Measurements from ENCODE around the gene SDHA. TPM values are rescaled to one million over a fixed set of nuclear protein-coding genes. Genes with fewer than 3 reads are reported as not detected.

The SDHA gene
- total RNA-seq, 1 donor from 2014 or later, result 88.5 TPM

- H3K4me1 Mint-ChIP-seq (ENCODE audit: low read depth), result peaks cover 3% of the 10 kb centered on the region
- H3K27ac Mint-ChIP-seq, result no peak overlapping the region
- no peak overlapping the region for H3K4me3 Mint-ChIP-seq (ENCODE audit: low read depth)
- no peaks in the 10 kb centered on the region for H3K36me3 Mint-ChIP-seq (ENCODE audit: insufficient read depth)
- TF ChIP-seq, protein P1, sequence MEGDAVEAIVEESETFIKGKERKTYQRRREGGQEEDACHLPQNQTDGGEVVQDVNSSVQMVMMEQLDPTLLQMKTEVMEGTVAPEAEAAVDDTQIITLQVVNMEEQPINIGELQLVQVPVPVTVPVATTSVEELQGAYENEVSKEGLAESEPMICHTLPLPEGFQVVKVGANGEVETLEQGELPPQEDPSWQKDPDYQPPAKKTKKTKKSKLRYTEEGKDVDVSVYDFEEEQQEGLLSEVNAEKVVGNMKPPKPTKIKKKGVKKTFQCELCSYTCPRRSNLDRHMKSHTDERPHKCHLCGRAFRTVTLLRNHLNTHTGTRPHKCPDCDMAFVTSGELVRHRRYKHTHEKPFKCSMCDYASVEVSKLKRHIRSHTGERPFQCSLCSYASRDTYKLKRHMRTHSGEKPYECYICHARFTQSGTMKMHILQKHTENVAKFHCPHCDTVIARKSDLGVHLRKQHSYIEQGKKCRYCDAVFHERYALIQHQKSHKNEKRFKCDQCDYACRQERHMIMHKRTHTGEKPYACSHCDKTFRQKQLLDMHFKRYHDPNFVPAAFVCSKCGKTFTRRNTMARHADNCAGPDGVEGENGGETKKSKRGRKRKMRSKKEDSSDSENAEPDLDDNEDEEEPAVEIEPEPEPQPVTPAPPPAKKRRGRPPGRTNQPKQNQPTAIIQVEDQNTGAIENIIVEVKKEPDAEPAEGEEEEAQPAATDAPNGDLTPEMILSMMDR (IDR thresholded peaks at IDR 0.05; ENCODE audit: unreplicated experiment), result no peak
- no peak for DNase-seq (ENCODE audit: low spot score, unreplicated experiment)
- H3K27me3 Mint-ChIP-seq, result peaks cover 5% of the 10 kb centered on the region
- H3K9me3 Mint-ChIP-seq (ENCODE audit: low read depth), result no peaks in the 10 kb centered on the region
These were observed 28.6 kb upstream of the SDHA start for GRCh38 chr5:189486-189885.

GRCh38 chr5:189976-190365 lies 28.1 kb upstream of the SDHA start:
- Mint-ChIP-seq H3K36me3 (ENCODE audit: insufficient read depth) (no peaks in the 10 kb centered on the region), H3K27ac (no peak overlapping the region), H3K27me3 (peaks cover 5% of the 10 kb centered on the region), H3K4me1 (ENCODE audit: low read depth) (peaks cover 3% of the 10 kb centered on the region), H3K9me3 (ENCODE audit: low read depth) (no peaks in the 10 kb centered on the region), H3K4me3 (ENCODE audit: low read depth) (no peak overlapping the region)
- no peak for DNase-seq (ENCODE audit: low spot score, unreplicated experiment)
- TF ChIP-seq, protein P1 (IDR thresholded peaks at IDR 0.05; ENCODE audit: unreplicated experiment), result no peak

DNA sequence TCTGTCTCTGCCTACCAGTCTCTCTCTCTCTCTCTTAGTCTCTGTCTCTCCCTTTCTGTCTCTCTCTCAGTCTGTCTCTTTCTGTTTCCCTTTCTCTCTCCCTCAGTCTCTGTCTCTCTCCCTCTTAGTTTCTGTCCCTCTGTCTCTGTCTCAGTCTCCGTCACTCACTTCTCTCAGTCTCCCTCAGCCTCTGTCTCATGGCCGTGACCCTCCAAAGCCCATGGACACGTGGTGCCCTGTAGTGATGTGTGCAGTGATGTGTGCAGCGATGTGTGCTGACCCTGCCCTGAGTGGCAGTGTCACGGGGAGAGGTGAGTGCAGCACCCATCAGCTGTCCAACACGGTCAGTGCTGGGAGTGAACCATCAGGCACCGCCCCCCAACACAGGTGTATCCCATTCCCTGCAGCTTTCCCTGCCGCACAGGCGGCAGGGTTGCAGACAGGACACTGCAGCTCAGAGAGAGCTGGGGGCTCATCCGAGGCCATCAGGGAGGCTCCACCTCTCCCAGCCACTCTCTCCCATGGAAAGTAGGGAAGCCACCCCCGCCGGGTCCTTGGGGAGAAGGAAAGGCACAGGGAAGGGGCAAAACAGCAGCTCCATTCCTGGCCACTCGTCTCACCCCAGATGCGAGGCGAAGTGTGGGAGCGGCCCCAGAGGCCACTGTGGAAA lies 27.6 kb upstream of the SDHA start:
- TF ChIP-seq, protein P1 (IDR thresholded peaks at IDR 0.05; ENCODE audit: unreplicated experiment), result no peak
- Mint-ChIP-seq H3K27me3 (peaks cover 5% of the 10 kb centered on the region), H3K36me3 (ENCODE audit: insufficient read depth) (no peaks in the 10 kb centered on the region), H3K9me3 (ENCODE audit: low read depth) (no peaks in the 10 kb centered on the region), H3K27ac (no peak overlapping the region), H3K4me1 (ENCODE audit: low read depth) (peaks cover 3% of the 10 kb centered on the region), H3K4me3 (ENCODE audit: low read depth) (no peak overlapping the region)
- DNase-seq (ENCODE audit: low spot score, unreplicated experiment), result no peak

GRCh38 chr5:191036-191948 lies 26.8 kb upstream of the SDHA start, which contains the start of gene LRRC14B:
LRRC14B (plus strand) TSS chr5:191495; CDS start chr5:191539, 44 bp downstream.
- TF ChIP-seq, protein P1 (IDR thresholded peaks at IDR 0.05; ENCODE audit: unreplicated experiment), result no peak
- H3K27ac Mint-ChIP-seq, result no peak within 1 kb of the TSS
- H3K4me1 Mint-ChIP-seq (ENCODE audit: low read depth), result peaks cover 3% of the 10 kb centered on the region
- DNase-seq (ENCODE audit: low spot score, unreplicated experiment), result no peak
- H3K27me3 Mint-ChIP-seq, result peaks cover 5% of the 10 kb centered on the region
- H3K36me3 Mint-ChIP-seq (ENCODE audit: insufficient read depth), result no peaks in the 10 kb centered on the region
- H3K9me3 Mint-ChIP-seq (ENCODE audit: low read depth), result no peaks in the 10 kb centered on the region
- H3K4me3 Mint-ChIP-seq (ENCODE audit: low read depth), result no peak within 1 kb of the TSS

- Mint-ChIP-seq H3K9me3 (ENCODE audit: low read depth) (no peaks in the 10 kb centered on the region), H3K27me3 (peaks cover 5% of the 10 kb centered on the region), H3K4me1 (ENCODE audit: low read depth) (peaks cover 3% of the 10 kb centered on the region), H3K36me3 (ENCODE audit: insufficient read depth) (no peaks in the 10 kb centered on the region), H3K27ac (no peak overlapping the region), H3K4me3 (ENCODE audit: low read depth) (no peak overlapping the region)
- TF ChIP-seq, protein P1 (IDR thresholded peaks at IDR 0.05; ENCODE audit: unreplicated experiment), result no peak
- DNase-seq (ENCODE audit: low spot score, unreplicated experiment), result no peak
These were observed 26.0 kb upstream of the SDHA start for GRCh38 chr5:191949-192690.
